ENCODE data around the gene CDH13. TPM values are rescaled to one million over a fixed set of nuclear protein-coding genes. Genes with fewer than 3 reads are reported as not detected.

The CDH13 gene
- total RNA-seq, result 10 to 100 TPM in 2 of 4 donors, 1 to 10 TPM in 2; 6.4 to 19.7 (median 11.7) TPM

GRCh38 chr16:82626791-82627261 lies at the start of gene CDH13:
Gene CDH13, plus strand, starts transcription at chr16:82626969.
- no peak for TF ChIP-seq CTCF (IDR thresholded peaks at IDR 0.05; ENCODE audit: low read depth)

GRCh38 chr16:82580298-82580890 lies 46.4 kb upstream of the CDH13 start:
- TF ChIP-seq CTCF (IDR thresholded peaks at IDR 0.05; ENCODE audit: low read depth), result no peak

- TF ChIP-seq CTCF (IDR thresholded peaks at IDR 0.05; ENCODE audit: low read depth), result no peak
These were observed 43.8 kb upstream of the CDH13 start for GRCh38 chr16:82582975-82583374.

- no peak for TF ChIP-seq CTCF (IDR thresholded peaks at IDR 0.05; ENCODE audit: low read depth)
These were observed 43.3 kb upstream of the CDH13 start for GRCh38 chr16:82583422-82583821.

- TF ChIP-seq CTCF (IDR thresholded peaks at IDR 0.05; ENCODE audit: low read depth), result no peak
These were observed 42.1 kb upstream of the CDH13 start for GRCh38 chr16:82584553-82585152.

- TF ChIP-seq CTCF (IDR thresholded peaks at IDR 0.05; ENCODE audit: low read depth), result no peak
These were observed 41.1 kb upstream of the CDH13 start for GRCh38 chr16:82585675-82586074.

GRCh38 chr16:82586130-82586529 lies 40.6 kb upstream of the CDH13 start:
- TF ChIP-seq CTCF (IDR thresholded peaks at IDR 0.05; ENCODE audit: low read depth), result no peak
